ENCODE results near the gene L2HGDH.

- TF ChIP-seq POLR2AphosphoS5 (IDR thresholded peaks at IDR 0.05; ENCODE audit: low read depth, low read length) (no peak), NRF1 (IDR thresholded peaks at IDR 0.05; ENCODE audit: low read depth, low read length) (no peak), CTCF (IDR thresholded peaks at IDR 0.05) (no peak), FOXM1 (IDR thresholded peaks at IDR 0.05; ENCODE audit: low read depth) (no peak), EP300 (IDR thresholded peaks at IDR 0.05; ENCODE audit: borderline replicate concordance in 1 of 2, low read depth in 1 of 2, low read length in 1 of 2) (no peak), SIN3A (IDR thresholded peaks at IDR 0.05; ENCODE audit: borderline replicate concordance, low read depth, low read length) (no peak), YY1 (IDR thresholded peaks at IDR 0.05; ENCODE audit: low read depth) (no peak), TAF1 (IDR thresholded peaks at IDR 0.05; ENCODE audit: borderline replicate concordance, low read depth, low read length) (no peak), REST (IDR thresholded peaks at IDR 0.05; ENCODE audit: low read depth, low read length) (no peak), RAD21 (IDR thresholded peaks at IDR 0.05; ENCODE audit: low read length) (no peak), TCF12 (IDR thresholded peaks at IDR 0.05) (no peak), EZH2phosphoT487 (IDR thresholded peaks at IDR 0.05; ENCODE audit: borderline replicate concordance, low read depth) (no peak)
- TF ChIP-seq, protein P1, sequence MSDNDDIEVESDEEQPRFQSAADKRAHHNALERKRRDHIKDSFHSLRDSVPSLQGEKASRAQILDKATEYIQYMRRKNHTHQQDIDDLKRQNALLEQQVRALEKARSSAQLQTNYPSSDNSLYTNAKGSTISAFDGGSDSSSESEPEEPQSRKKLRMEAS (IDR thresholded peaks at IDR 0.05; ENCODE audit: low read depth) = no peak
Observed at GRCh38 chr14:50242096-50242495, 69.9 kb downstream of the L2HGDH start.
